Measurements from ENCODE around the gene NHLRC2. TPM values are rescaled to one million over a fixed set of nuclear protein-coding genes. Genes with fewer than 3 reads are reported as not detected.
"Not testable (repeated sequence)": the region's sequence is repeated elsewhere in the genome, so short reads cannot be mapped to it uniquely, and the experiment has no call there.

Gene NHLRC2
- total RNA-seq, 4 donors from 2014 or later, result 47.1 to 66.7 (median 56.2) TPM

- Histone ChIP-seq H3K4me1 (no peaks in the 10 kb centered on the region), H3K27me3 (no peaks in the 10 kb centered on the region), H3K4me3 (replicated peaks in 1 of 3) (no peak overlapping the region), H3K9me3 (no peaks in the 10 kb centered on the region), H3K36me3 (no peaks in the 10 kb centered on the region), H3K27ac (no peak overlapping the region)
- WGBS, 2 donors, result 53 to 62% methylated on average over 8 of the region's 8 CpGs
- no peak for DNase-seq
- TF ChIP-seq POLR2A (IDR thresholded peaks at IDR 0.05) (no peak), CTCF (IDR thresholded peaks at IDR 0.05) (no peak)
- intact Hi-C loops (cut with DNase I), result no loop called here
Measured at GRCh38 chr10:113820507-113820906, 34.0 kb upstream of the NHLRC2 start.

- 69 to 71% methylated on average over 3 of the region's 3 CpGs for WGBS, 2 donors
- H3K4me1 ChIP-seq; H3K27ac ChIP-seq; DNase-seq; intact Hi-C loops (cut with DNase I); H3K4me3 ChIP-seq (replicated peaks in 1 of 3); H3K36me3 ChIP-seq; H3K27me3 ChIP-seq; H3K9me3 ChIP-seq: not testable (repeated sequence)
Measured at GRCh38 chr10:113821306-113821705, 33.2 kb upstream of the NHLRC2 start.

- no peaks in the 10 kb centered on the region for H3K4me1 ChIP-seq
- intact Hi-C loops (cut with DNase I), result no loop called here
- H3K36me3 ChIP-seq, result no peaks in the 10 kb centered on the region
- TF ChIP-seq CTCF (IDR thresholded peaks at IDR 0.05) (no peak), POLR2A (IDR thresholded peaks at IDR 0.05) (no peak)
- no peak overlapping the region for H3K4me3 ChIP-seq (replicated peaks in 1 of 3)
- H3K27ac ChIP-seq, result no peak overlapping the region
- no peak for DNase-seq
- H3K9me3 ChIP-seq, result no peaks in the 10 kb centered on the region
- no peaks in the 10 kb centered on the region for H3K27me3 ChIP-seq
- 96 to 97% methylated on average over 7 of the region's 7 CpGs for WGBS, 2 donors
Measured at GRCh38 chr10:113822174-113822573, 32.3 kb upstream of the NHLRC2 start.

- TF ChIP-seq CTCF (IDR thresholded peaks at IDR 0.05) (no peak), POLR2A (IDR thresholded peaks at IDR 0.05) (no peak)
- no peak overlapping the region for H3K27ac ChIP-seq
- intact Hi-C loops (cut with DNase I), result no loop called here
- WGBS, 2 donors, result 63 to 64% methylated on average over 4 of the region's 4 CpGs
- no peaks in the 10 kb centered on the region for H3K27me3 ChIP-seq
- DNase-seq, result no peak
- H3K4me3 ChIP-seq (replicated peaks in 1 of 3), result no peak overlapping the region
- H3K4me1 ChIP-seq, result no peaks in the 10 kb centered on the region
- no peaks in the 10 kb centered on the region for H3K36me3 ChIP-seq
- no peaks in the 10 kb centered on the region for H3K9me3 ChIP-seq
Measured at GRCh38 chr10:113823389-113823788, 31.1 kb upstream of the NHLRC2 start.

GRCh38 chr10:113825791-113826190, 28.7 kb upstream of the NHLRC2 start:
- Histone ChIP-seq H3K27me3 (no peaks in the 10 kb centered on the region), H3K27ac (no peak overlapping the region), H3K36me3 (no peaks in the 10 kb centered on the region), H3K4me1 (no peaks in the 10 kb centered on the region), H3K9me3 (no peaks in the 10 kb centered on the region), H3K4me3 (replicated peaks in 1 of 3) (no peak overlapping the region)
- WGBS, 2 donors, result 78 to 85% methylated on average over 2 of the region's 2 CpGs
- no peak for DNase-seq
- no peak for TF ChIP-seq POLR2A (IDR thresholded peaks at IDR 0.05)
- TF ChIP-seq CTCF (IDR thresholded peaks at IDR 0.05), result no peak
- intact Hi-C loops (cut with DNase I), result no loop called here

- H3K27me3 ChIP-seq; H3K4me3 ChIP-seq (replicated peaks in 1 of 3); DNase-seq; H3K9me3 ChIP-seq; H3K4me1 ChIP-seq; intact Hi-C loops (cut with DNase I); H3K27ac ChIP-seq; H3K36me3 ChIP-seq: not testable (repeated sequence)
- 78 to 85% methylated on average over 10 of the region's 10 CpGs for WGBS, 2 donors
Measured at GRCh38 chr10:113828567-113828966, 25.9 kb upstream of the NHLRC2 start.

Data from thyroid gland (tissue), 4 donors.